GM19455 (cell line): Measurements from ENCODE around the gene GP2.

Source experiments
- ATAC-seq: cut with Tn5 transposase; IDR thresholded peaks from one replicate; pipeline ENCODE4 v1.9.1; 2021; ENCODE audit not compliant: unreplicated experiment

GP2 gene

DNA sequence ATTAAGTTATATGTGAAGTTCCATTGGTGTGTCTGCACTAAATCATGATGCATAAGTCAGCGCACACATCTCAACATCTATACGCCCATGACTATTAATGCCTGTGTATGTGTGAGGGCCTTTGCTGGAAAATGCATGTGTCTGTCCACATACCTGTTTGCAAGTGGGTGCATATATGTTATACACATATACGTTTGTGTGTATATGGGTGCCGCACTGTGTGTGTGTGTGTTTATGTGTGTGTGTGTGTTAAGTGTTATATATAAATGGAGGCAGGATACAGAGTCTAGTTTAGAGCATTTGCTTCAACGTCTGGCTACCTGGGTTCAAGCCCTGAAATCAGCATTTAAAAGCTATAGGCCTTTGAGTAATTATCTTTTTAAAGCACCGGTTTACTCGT, 19.5 kb downstream of the GP2 start:
- no peak for ATAC-seq

DNA sequence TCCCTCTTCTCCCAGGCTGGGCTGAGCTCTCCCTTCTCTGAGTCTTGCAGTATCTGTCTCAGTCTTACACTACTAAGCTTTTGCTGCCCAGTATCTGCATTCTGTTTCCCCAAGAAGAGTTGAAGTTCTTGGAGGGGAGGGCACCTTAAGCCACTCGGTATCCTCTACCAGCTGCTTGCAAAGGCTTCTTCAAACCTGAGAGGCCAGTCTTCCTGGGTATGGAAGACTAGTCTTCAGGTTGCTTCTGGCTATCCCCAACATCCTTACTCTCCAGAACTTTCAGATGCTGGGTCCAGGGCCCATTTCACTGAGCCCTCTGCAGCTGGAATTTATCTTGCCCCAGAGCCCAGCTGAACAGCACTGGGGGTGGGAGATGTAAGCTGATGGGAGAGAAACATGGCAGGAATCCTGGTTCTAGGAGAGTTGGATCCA, 20.1 kb downstream of the GP2 start:
- ATAC-seq, result no peak

DNA sequence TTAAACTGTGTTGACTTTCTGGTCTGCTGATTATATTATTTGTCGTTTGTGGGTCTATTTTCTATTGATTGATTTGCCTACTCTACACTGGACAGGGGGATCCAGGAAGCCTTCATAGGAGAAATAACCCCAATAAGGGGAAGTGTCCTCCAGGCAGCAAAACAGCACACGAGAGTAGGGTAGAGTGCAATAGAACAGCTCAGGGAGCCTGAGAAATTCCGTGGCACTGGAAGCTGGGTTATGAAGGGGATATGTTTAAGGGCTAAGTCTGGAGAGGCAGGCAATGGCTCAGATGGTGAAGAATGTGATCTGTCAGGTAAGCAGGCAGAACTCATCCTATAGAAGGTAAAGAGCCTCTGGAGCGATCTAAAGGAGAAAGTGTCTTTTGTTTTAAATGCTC, 20.9 kb downstream of the GP2 start:
- no peak for ATAC-seq

DNA sequence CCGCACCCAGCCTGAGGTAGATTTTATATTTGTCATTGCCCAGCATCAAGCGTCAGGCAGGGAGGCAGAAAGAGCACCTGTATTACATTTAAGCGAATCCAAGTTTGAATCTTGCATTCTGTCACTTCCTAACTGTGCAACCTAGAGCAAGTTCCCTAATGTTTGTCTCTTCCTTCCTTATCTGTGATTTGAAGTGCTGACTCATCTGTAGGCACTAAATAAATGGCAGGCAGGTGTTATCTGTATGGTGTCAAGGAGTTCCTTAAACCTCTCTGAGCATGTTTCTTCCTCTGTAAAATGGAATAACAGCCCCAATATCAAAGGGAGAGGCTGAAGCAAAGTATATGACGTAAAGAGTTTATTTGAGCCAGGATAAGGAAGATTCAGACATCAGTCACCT, 24.3 kb downstream of the GP2 start:
- no peak for ATAC-seq

DNA sequence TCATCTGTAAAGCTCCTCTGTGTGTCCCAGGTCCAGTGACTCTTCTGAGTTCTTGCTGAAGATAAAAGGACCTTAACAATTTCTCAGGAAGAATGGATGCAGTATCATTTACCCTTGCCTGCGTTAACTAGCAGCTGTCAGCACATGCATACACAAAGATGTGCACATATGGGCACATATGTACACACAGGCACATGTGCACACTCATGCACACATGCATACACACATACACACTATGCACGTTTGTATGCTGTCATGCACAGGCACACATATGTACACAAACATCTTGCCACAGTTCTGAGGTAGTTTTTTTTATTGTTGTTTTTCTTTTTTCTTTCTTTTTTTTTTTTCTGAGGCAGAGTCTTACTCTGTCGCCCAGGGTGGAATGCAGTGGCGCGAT, 24.9 kb downstream of the GP2 start:
- ATAC-seq, result no peak

DNA sequence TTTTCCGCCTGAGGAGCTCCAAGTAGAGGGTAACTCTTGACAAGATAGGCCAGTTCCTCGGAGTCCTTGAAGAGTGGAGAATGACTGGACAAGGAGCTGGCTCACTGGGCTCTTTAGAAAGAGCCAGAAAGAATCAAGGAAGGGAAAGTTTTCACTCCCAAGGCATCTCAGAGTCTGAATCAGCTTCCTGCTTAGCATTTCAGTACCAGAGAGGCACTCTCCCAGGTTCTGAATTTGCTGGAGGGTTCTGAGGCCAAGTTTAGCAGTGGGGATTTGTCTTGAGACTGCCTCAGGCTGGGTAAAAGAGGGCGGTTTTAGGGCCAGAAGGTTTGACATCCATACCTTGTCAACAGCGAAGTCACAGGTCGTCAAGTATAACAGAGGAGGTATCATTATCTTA, 25.5 kb downstream of the GP2 start:
- ATAC-seq, result no peak

DNA sequence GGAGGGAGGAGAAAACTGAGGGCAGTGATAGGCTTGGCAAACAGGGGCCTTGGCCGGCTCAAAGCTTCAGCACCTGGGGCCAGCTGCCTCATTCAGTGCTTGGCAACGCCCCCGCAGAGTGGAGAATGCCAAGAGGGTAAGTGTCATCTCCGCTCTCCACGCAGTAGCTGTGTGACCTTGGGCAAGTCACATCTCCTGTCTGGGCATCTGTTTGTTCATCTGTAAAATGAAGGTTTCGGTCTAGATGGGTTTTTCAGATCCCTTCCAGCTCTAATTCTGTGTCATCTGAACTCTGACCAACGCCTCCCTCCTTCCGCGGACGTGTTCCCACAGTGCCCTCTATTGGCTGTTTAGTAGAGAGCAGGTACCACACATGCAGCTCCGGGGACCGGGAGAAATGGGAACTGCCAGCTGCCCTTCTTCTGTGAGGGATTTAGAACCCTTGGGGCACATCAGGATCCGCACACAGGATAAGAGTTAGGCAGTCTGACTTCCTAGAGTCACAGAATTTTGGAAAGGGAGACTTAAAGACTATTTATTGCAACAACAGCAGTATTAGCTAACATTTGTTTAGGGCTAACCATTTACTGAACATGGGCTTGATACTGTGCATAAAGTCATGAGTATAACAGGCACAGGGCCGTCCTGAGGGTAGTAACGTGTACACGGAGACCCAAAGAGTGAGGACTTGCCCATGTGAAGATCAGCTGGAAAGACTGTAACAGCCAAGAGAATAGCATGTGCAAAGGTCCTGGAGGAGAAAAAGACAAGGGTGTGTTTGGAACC, 26.8 kb downstream of the GP2 start:
- ATAC-seq, result no peak

DNA sequence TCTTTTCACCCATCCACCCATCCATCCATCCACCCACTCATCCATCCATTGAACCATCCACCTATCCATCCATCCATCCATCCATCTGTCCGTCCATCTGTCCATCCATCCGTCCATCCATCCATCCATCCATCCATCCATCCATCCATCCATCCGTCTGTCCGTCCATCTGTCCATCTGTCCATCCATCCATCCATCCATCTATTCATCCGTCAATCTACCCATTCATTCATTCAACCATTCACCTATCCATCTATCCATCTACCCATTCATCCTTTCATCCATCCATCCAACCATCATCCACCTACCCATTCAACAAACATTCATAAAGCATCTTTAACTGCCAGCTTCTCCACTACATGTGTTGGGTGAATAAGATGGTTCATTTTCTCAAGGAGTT, 28.9 kb downstream of the GP2 start:
- ATAC-seq, result no peak

DNA sequence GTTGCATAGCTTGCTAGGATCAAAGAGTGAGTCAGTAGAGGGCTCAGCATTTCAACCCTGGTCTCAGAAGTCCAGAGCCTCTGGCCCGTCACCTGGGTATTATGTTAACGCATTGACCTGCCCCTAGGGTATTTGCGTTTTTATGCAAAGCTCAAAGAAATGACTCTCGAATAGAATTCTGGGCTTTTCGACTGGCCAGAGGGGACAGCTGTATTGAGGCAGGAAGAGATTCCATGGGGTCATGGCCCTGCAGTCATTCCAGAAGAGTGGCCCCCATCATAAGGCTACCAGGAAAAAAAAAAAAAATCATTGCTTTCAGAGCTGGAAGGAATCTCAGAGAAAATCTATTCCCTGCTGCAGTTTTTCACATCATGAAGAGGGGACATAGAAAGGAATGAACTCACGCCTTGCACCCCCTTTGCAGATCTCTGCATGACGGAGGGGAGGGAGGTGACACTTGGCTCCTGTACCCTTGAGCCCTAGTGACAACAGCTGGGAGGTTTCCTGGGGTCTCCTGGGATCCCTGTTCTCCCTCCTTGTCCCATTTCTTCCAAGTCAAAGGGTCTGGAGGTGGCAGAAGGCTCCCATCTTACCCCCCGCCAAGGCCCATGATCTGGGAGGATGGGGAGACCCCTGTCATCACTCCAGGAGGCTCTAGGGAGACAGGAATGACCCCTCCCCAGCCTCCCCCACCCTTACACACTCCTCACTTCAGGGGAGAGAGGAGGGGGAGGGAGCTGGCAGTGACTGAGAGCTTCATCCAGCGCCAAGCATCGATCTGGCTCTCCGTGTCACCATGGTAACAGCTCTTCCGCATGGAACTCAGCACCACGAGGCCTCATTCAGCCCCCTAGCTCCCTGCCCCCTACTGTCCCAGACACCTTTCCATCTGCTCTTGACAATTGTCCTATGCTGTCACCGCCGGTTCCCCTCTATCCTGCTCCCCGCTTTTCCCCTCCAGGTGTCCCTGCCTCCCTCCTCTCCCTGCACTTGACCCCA, 35.8 kb downstream of the GP2 start:
- ATAC-seq, result no peak

DNA sequence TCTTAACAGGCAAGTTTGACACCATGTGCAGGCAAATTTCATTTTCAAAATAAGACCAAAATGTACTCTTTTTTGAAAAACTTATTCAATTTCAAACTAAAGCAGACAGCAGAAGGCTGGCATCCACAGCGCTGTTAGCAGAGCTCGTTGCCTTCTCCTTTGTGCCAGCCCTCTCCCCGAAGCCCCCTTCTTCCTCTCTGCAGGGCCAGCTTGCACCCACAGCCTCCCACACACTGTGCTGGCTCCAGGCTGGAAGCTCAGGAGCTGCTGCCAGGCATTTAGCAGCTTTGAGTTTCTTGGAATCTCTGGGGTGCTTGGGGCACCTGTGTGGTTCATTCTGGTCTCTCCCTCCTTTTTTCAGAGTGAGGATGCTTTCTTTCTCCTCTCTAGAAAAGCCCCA, 37.7 kb downstream of the GP2 start:
- ATAC-seq, result no peak

DNA sequence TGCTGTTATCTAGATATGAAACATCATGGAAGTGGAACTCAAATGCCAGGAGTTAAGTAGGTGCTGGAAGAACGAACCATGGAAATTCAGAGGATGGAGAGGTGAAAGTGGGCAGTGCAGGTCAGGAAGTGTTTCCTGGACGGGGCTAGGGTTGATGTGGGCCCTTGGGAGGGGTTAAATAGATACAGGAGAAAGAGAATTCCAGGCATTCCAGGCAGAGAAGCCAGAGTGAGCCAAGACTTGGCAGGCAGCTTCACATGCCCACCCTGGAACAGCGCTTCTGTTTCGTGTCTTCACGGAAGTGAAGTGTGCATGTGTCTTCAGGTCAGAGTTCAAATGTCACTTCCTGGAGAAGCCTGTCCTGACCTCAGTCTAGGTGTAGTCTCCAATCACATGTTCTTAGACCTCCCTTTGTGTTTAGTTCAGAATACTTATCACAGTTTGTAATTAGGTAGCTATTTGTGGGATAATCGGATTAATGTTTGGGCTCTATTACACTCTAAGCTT, 41.3 kb downstream of the GP2 start:
- ATAC-seq, result no peak

DNA sequence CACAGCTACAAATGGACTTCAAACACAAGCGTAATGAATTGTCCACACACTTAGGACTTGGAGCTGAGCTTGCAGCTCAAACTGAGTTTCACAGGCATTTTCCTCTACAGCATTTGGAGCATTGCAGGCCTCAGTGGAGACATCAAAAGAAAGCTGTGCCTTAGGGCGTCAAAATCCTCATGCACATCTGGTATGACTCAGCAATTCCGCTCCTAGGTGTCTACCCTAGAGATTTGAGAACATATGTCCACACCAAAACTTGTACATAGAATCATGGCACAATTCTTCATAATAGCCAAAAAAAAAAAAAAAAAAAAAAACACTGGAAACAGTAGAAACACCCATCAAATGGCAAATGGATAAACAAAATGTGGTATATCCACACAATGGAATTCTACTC, 47.1 kb downstream of the GP2 start:
- ATAC-seq, result no peak

DNA sequence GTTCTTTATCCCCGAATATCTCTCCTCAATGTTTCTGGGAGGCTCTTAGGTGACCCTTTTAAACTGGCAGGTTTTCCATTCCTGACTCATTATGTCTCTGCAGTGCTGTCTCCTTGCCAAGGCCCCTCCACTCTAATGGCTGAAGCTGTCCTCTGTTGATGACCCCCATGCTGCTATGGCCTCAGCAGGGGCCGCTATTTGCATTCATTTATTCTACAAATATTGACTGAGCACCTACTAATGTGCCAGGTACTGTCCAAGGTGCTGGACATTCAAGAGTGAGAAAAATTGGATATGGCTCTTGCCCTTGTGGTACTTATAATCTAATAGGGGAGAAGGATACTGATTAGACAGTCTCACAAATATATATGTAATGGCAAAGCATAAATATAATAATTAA, 55.4 kb downstream of the GP2 start:
- ATAC-seq, result no peak

DNA sequence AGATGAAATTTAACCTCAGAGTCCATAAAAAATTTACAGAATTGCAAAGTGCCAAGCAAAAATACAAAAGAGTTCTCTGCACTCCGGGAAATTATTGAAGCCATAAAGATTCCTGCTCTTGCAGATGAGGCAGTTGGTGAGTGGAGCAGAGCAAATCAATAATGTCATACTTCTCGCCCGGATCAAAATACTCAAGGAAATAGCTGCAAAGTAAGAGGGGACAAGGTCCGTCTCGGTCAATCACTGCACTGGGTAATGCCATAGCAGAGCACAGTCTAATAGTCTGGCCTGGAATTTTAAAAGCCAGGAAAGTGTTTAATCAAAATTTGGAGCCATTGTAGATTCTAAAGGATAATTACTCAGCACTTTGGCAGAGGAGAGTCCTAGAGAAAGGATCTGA, 58.9 kb downstream of the GP2 start:
- ATAC-seq, result no peak

DNA sequence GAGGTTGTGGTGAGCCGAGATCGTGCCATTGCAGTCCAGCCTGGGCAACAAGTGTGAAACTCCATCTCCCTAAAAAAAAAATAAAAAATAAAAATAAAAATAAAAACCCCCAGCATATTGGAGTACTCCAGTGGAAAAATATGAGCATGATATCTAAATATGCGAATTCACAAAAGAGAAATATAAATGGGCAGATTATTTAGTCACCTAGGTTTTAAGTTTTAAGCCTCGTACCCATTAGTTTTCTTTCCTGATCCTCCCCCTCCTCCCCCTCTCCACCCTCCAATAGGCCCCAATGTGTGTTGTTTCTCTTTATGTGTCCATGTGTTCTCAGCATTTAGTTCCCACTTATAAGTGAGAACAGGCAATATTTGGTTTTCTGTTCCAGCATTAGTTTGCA, 62.3 kb downstream of the GP2 start:
- ATAC-seq, result no peak

DNA sequence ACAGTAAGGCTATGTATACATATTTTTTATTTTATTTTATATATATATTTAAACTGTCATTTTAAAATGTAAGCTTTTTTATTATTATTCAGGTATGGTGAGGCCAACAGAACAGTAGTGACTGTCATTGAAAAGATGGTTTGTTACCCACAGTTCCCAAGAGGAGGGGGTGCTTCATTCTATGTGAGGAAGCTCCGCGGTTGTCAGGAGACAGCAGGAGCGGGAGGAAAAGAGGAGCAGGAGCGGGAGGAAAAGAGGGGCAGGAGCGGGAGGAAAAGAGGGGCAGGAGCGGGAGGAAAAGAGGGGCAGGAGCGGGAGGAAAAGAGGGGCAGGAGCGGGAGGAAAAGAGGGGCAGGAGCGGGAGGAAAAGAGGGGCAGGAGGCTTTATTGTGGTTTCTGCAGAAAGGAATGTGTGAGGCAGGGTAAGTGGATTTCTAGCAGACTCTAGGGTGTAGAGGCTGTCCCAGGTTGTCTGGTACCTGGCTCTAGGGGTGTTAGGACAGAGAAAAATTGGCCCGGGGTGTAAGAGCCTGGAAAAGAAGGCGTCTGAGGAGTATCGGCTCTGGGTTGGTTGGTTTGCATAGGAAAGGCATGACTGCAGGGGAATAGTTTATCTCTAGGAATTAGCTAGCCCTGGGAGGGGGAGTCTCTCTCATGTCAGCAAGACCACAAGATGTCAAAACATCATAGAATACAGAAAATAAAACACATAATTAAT, 64.0 kb downstream of the GP2 start:
- ATAC-seq, result no peak

DNA sequence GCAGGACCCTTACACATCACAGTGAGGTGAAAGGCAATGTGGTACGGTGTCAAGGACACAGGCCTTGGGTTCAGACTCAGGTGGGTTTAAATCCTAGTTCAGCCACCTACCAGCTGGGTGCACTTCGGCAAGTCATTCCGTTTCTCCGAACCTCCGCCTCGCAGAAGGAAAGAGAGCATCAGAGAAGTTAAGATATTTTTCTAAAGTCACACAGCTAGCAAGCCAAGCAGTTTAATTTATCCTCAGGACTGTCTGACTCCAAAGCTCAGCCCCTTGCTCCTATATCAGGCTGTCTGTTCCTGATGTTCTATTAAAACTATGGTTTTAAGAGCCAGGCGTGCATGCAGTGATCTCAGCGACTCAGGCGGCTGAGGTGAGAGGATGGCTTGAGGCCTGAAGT, 65.1 kb downstream of the GP2 start:
- no peak for ATAC-seq

DNA sequence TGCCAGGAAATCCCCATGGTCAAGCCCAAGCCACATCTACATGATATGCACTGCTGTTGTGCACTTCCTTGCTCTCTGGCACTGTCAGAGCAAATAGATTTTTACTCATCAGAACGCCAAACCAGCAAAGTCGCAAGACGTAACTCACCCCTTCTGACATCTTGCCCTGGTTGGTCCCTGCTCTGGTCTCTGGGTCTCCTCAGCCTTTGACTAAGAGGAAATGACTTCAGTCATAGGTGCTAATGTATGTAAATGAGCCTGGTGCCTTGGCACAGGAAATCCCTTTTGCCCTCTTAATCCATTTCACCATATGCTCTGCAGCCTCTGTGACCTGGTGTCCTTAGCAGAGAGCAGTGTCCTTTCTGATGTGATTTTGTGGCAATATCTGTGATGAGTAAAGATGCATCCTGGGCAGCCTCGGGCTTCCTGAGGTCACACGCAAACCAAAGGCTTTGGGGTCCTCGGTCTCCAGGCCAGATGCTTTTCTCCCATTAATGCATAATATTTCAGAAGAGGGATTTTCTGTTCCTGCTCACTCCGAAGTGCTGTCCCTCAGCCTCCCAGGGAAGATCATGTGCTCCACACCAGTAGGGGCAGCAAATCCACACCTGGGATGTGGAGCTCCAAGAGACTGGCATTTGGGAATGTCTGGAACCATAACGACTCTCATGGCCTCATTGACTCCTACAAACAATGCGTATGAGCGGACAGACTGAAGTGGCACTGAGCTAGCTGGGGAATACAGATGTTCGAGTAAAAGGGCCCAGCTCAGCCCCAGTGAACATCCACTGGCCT, 66.9 kb downstream of the GP2 start:
- ATAC-seq, result no peak
